ENCODE results near the gene FGD3. TPM values are rescaled to one million over a fixed set of nuclear protein-coding genes. Genes with fewer than 3 reads are reported as not detected.

The FGD3 gene
- total and polyA plus RNA-seq, 2 of the 8 experiments (the other 6 are each of a cell fraction or from before 2014, with no cell fraction given), result 1.4 to 1.9 TPM

GRCh38 chr9:92965061-92965758 is 17.9 kb downstream of the FGD3 start:
- no peak for FAIRE-seq

More at GRCh38 chr9:92965061-92965758, 17.9 kb downstream of the FGD3 start:
- H3K4me1 ChIP-seq (replicated peaks in 1 of 4; ENCODE audit: control insufficient read depth in 3 of 4, insufficient read depth in 4 of 4, low read length in 3 of 4), result peaks cover 5 to 26% (median 15%) of the 10 kb centered on the region in 4 experiments
- H2AK5ac ChIP-seq (ENCODE audit: low read depth, low read length), result no peak overlapping the region; the same call in 1 of the 2 replicates
- H2BK15ac ChIP-seq (ENCODE audit: low read length), result peak overlapping the region; percentile 97
- H2BK20ac ChIP-seq (ENCODE audit: low read length), result peak overlapping the region; percentile 93; the same call in 1 of the 2 replicates
- no peaks in the 10 kb centered on the region; the same call in 1 of the 2 replicates for H3K23me2 ChIP-seq (ENCODE audit: low read depth, low read length)
- TF ChIP-seq NRF1 (IDR thresholded peaks at IDR 0.05; ENCODE audit: low read depth, low read length) (no peak), SIRT6 (IDR thresholded peaks at IDR 0.05; ENCODE audit: low read length) (no peak)
- TF ChIP-seq, protein P1, sequence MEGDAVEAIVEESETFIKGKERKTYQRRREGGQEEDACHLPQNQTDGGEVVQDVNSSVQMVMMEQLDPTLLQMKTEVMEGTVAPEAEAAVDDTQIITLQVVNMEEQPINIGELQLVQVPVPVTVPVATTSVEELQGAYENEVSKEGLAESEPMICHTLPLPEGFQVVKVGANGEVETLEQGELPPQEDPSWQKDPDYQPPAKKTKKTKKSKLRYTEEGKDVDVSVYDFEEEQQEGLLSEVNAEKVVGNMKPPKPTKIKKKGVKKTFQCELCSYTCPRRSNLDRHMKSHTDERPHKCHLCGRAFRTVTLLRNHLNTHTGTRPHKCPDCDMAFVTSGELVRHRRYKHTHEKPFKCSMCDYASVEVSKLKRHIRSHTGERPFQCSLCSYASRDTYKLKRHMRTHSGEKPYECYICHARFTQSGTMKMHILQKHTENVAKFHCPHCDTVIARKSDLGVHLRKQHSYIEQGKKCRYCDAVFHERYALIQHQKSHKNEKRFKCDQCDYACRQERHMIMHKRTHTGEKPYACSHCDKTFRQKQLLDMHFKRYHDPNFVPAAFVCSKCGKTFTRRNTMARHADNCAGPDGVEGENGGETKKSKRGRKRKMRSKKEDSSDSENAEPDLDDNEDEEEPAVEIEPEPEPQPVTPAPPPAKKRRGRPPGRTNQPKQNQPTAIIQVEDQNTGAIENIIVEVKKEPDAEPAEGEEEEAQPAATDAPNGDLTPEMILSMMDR (IDR thresholded peaks at IDR 0.05; ENCODE audit: control extremely low read depth in 1 of 3, insufficient read depth in 1 of 3, low read depth in 1 of 3, low read length in 3 of 3), result no peak
- H4K91ac ChIP-seq (replicated peaks; ENCODE audit: insufficient read length, low read length), result peak overlapping the region; percentile 56
- H3K56ac ChIP-seq (replicated peaks; ENCODE audit: insufficient read length, low read depth, low read length), result no peak overlapping the region
- H3K79me1 ChIP-seq (ENCODE audit: low read depth, low read length), result no peaks in the 10 kb centered on the region
- H3K27ac ChIP-seq (ENCODE audit: low read depth, low read length), result no peak overlapping the region
- H3K9ac ChIP-seq (replicated peaks in 1 of 4; ENCODE audit: extremely low read depth in 1 of 4, low read depth in 3 of 4, low read length in 3 of 4), result no peak overlapping the region
- no peaks in the 10 kb centered on the region for H4K20me1 ChIP-seq (replicated peaks in 1 of 2; ENCODE audit: control insufficient read depth in 1 of 2, insufficient read depth in 2 of 2, low read length in 2 of 2)
- no peak overlapping the region for H3K4me3 ChIP-seq (ENCODE audit: extremely low read depth in 1 of 4, insufficient read depth in 2 of 4, low read depth in 3 of 4, low read length in 4 of 4)
- H3K36me3 ChIP-seq (ENCODE audit: control insufficient read depth in 2 of 4, insufficient read depth in 4 of 4, low read length in 3 of 4), result no peaks in the 10 kb centered on the region
- 0 out of 4 replicates have a peak, but pooled peaks cover 0 to 2% of the 10 kb centered on the region in 2 experiments for H3K9me3 ChIP-seq (ENCODE audit: insufficient read depth in 2 of 2, low read depth in 1 of 2, low read length in 1 of 2)
- no peak overlapping the region for H3K14ac ChIP-seq (ENCODE audit: insufficient read length)
- H3K18ac ChIP-seq (ENCODE audit: extremely low read depth, low read length), result no peak overlapping the region
- no peak overlapping the region for H3K4ac ChIP-seq (replicated peaks; ENCODE audit: insufficient read length, low read depth, low read length)
- WGBS, 2 experiments (ENCODE audit: extremely low coverage in 1 of 2, insufficient coverage in 1 of 2, insufficient read length in 1 of 2, insufficient replicate concordance in 2 of 2, low coverage in 1 of 2, low lambda C conversion rate in 2 of 2, missing lambda C conversion rate in 1 of 2), result 89% methylated on average over 19 of the region's 19 CpGs; no CpG with 5 or more reads in 1 of the 2 experiments
- peak overlapping the region; percentile 64 for H4K8ac ChIP-seq (ENCODE audit: extremely low read depth, insufficient read depth, low read length)
- ChIA-PET POLR2A (ENCODE audit: partially characterized antibody) (interaction anchor here (1.2 kb wide), 1 partner anchor 10 kb away, joined by 4 read pairs; no protein-coding TSS in a partner anchor), CTCF (ENCODE audit: partially characterized antibody) (interaction anchor here (0.9 to 1.5 kb wide), 5 partner anchors 8 to 38 kb away, joined by 3 to 11 read pairs (median 4); no protein-coding TSS in a partner anchor)
- no peak for DNase-seq (ENCODE audit: low read depth in 1 of 2, low spot score in 2 of 2)
- peak overlapping the region; percentile 32; the same call in 1 of the 2 replicates for H2BK5ac ChIP-seq (ENCODE audit: low read depth, low read length)
- H2BK12ac ChIP-seq (ENCODE audit: low read depth, low read length), result peak overlapping the region; percentile 90; the same call in 1 of the 2 replicates
- H3K79me2 ChIP-seq (ENCODE audit: control insufficient read depth in 1 of 2, insufficient read depth in 2 of 2, low read length in 2 of 2), result no peaks in the 10 kb centered on the region
- no peak overlapping the region for H3K4me2 ChIP-seq (ENCODE audit: insufficient read depth in 1 of 2, low read depth in 2 of 2, low read length in 2 of 2)
- H4K5ac ChIP-seq (ENCODE audit: insufficient read length, low read depth, low read length), result no peak overlapping the region
- no peak overlapping the region for H2AFZ ChIP-seq (ENCODE audit: low read length)
- H3K23ac ChIP-seq (ENCODE audit: insufficient read length), result no peak overlapping the region
- no peak overlapping the region for H2BK120ac ChIP-seq (replicated peaks; ENCODE audit: low read depth, low read length)
- no peaks in the 10 kb centered on the region for H3K27me3 ChIP-seq (replicated peaks in 1 of 4; ENCODE audit: control insufficient read depth in 3 of 4, extremely low read depth in 1 of 4, insufficient read depth in 3 of 4, low read length in 3 of 4)

All from H1 (cell line).